Astrocyte (in vitro differentiated cells and primary cell): ENCODE data around the gene RIN1.

Experiments used
- CTCF ChIP-seq: IDR thresholded peaks from 2 replicates; pipeline ENCODE4 v1.5.1; 2011; ENCODE audit warnings: low read depth, mild to moderate bottlenecking, inconsistent platforms, low read length, moderate library complexity; ENCODE audit not compliant: insufficient read depth
- EZH2 ChIP-seq: IDR thresholded peaks from 2 replicates; pipeline ENCODE4 v1.6.1; 2012; ENCODE audit warnings: mild to moderate bottlenecking, low read length, inconsistent platforms; ENCODE audit not compliant: insufficient read depth

- TF ChIP-seq CTCF (no peak), EZH2 (no peak)
These were observed 1.4 kb downstream of the RIN1 start for GRCh38 chr11:66334605-66335442.
